IMR-90 (cell line): Measurements from ENCODE around the gene EPHB1. TPM values are rescaled to one million over a fixed set of nuclear protein-coding genes. Genes with fewer than 3 reads are reported as not detected.

ENCODE experiments used
- ATAC-seq: fragments of 200-7000 bp; cut with Tn5 transposase; 2 replicates; pipeline ENCODE4 v1.9.1; 2020; ENCODE audit warnings: low read depth, mild to moderate bottlenecking, moderate library complexity
- BruUV-seq: library from RNA; stranded (reverse); fragments of 400-500 nt; replicated peaks from 2 replicates; lab custom pipeline; 2021; lab: Mats Ljungman, UMichigan
- CTCF ChIA-PET: fragments of 300-600 bp; formaldehyde crosslinking; extraction: SDS; loops from one replicate; lab custom pipeline; 2021; ENCODE audit warnings: antibody characterized with exemption; lab: Yijun Ruan, JAX
- POLR2A ChIA-PET: fragments of 300-600 bp; sonication (Branson Sonifier 250); formaldehyde crosslinking; loops from one replicate; lab custom pipeline; 2022; ENCODE audit warnings: antibody characterized with exemption; ENCODE audit not compliant: unreplicated experiment; lab: Charles Lee
- DNase-seq: peaks from one replicate; pipeline ENCODE4 v3.0.0; 2013
- H2AFZ ChIP-seq: replicated peaks from 2 replicates; pipeline ENCODE3; 2013; ENCODE audit warnings: low read length, mild to moderate bottlenecking; ENCODE audit not compliant: poor library complexity
- H2AK5ac ChIP-seq: 2 replicates; pipeline ENCODE4 v1.6.1; 2013; ENCODE audit warnings: low read depth, low read length, inconsistent platforms
- H2AK9ac ChIP-seq: replicated peaks from 2 replicates; pipeline ENCODE3; 2013; ENCODE audit warnings: mild to moderate bottlenecking, low read depth, low read length, moderate library complexity; ENCODE audit not compliant: poor library complexity
- H2BK120ac ChIP-seq: 2 replicates; pipeline ENCODE4 v1.6.1; 2013; ENCODE audit warnings: low read depth, low read length, inconsistent platforms
- H2BK15ac ChIP-seq: 3 replicates; pipeline ENCODE4 v1.6.1; 2013; ENCODE audit warnings: low read depth, low read length, inconsistent platforms
- H2BK20ac ChIP-seq: 2 replicates; pipeline ENCODE4 v1.6.1; 2013; ENCODE audit warnings: low read depth, mild to moderate bottlenecking, inconsistent platforms, low read length, moderate library complexity
- H2BK5ac ChIP-seq: 2 replicates; pipeline ENCODE4 v1.6.1; 2013; ENCODE audit warnings: mild to moderate bottlenecking, low read depth, low read length, inconsistent platforms; ENCODE audit not compliant: poor library complexity, severe bottlenecking
- H3K14ac ChIP-seq: replicated peaks from 2 replicates; pipeline ENCODE4 v1.6.1; 2013; ENCODE audit warnings: low read depth, low read length, inconsistent platforms
- H3K18ac ChIP-seq: 2 replicates; pipeline ENCODE4 v1.6.1; 2013; ENCODE audit warnings: low read depth, low read length, control low read depth
- H3K23ac ChIP-seq: 2 replicates; pipeline ENCODE4 v1.6.1; 2013; ENCODE audit warnings: low read depth, low read length, inconsistent platforms
- H3K27ac ChIP-seq: 2 replicates; pipeline ENCODE4 v1.5.1; 2013; ENCODE audit warnings: mild to moderate bottlenecking, control low read depth, low read length; ENCODE audit not compliant: insufficient read depth
- H3K27me3 ChIP-seq: 2 replicates; pipeline ENCODE4 v1.6.1; 2013; ENCODE audit warnings: low read length; ENCODE audit not compliant: control insufficient read depth, insufficient read depth
- H3K36me3 ChIP-seq: 2 replicates; pipeline ENCODE4 v1.6.1; 2013; ENCODE audit warnings: low read length, mixed read lengths; ENCODE audit not compliant: control insufficient read depth, insufficient read depth
- H3K4ac ChIP-seq: 2 replicates; pipeline ENCODE4 v1.6.1; 2013; ENCODE audit warnings: low read depth, low read length, inconsistent platforms
- H3K4me1 ChIP-seq: 2 replicates; pipeline ENCODE4 v1.6.1; 2013; ENCODE audit warnings: low read length, mixed read lengths; ENCODE audit not compliant: control insufficient read depth, insufficient read depth
- H3K4me2 ChIP-seq: 2 replicates; pipeline ENCODE4 v1.6.1; 2013; ENCODE audit warnings: low read depth, mild to moderate bottlenecking, control low read depth, low read length, moderate library complexity
- H3K4me3 ChIP-seq: 2 replicates; pipeline ENCODE4 v1.5.1; 2013; ENCODE audit warnings: low read depth, mild to moderate bottlenecking, control low read depth, low read length, moderate library complexity; ENCODE audit not compliant: insufficient read depth
- H3K56ac ChIP-seq: 2 replicates; pipeline ENCODE4 v1.6.1; 2013; ENCODE audit warnings: low read length, inconsistent platforms; ENCODE audit not compliant: insufficient read depth; ENCODE audit errors: extremely low read depth
- H3K79me1 ChIP-seq, 2 experiments: 2 replicates each; pipeline ENCODE4 v1.6.1; 2013; ENCODE audit warnings: low read length in 2 of 2, inconsistent platforms in 1 of 2, low read depth in 1 of 2
- H3K9ac ChIP-seq: 2 replicates; pipeline ENCODE4 v1.6.1; 2013; ENCODE audit warnings: low read depth, low read length, control low read depth
- H3K9me1 ChIP-seq: 2 replicates; pipeline ENCODE4 v1.6.1; 2013; ENCODE audit warnings: low read length, inconsistent platforms; ENCODE audit not compliant: insufficient read depth
- H3K9me3 ChIP-seq: 2 replicates; pipeline ENCODE4 v1.6.1; 2013; ENCODE audit warnings: low read length; ENCODE audit not compliant: control insufficient read depth, insufficient read depth
- H4K20me1 ChIP-seq: 2 replicates; pipeline ENCODE4 v1.6.1; 2013; ENCODE audit warnings: low read length, inconsistent platforms; ENCODE audit not compliant: insufficient read depth
- H4K5ac ChIP-seq: 2 replicates; pipeline ENCODE4 v1.6.1; 2013; ENCODE audit warnings: mild to moderate bottlenecking, low read depth, low read length, control low read depth
- H4K8ac ChIP-seq, 2 experiments: 2 replicates each; pipeline ENCODE4 v1.6.1; 2013; ENCODE audit warnings: low read depth in 2 of 2, low read length in 2 of 2, control low read depth in 1 of 2, inconsistent platforms in 1 of 2
- H4K91ac ChIP-seq: 2 replicates; pipeline ENCODE4 v1.6.1; 2013; ENCODE audit warnings: low read depth, low read length, inconsistent platforms; ENCODE audit not compliant: insufficient read depth
- BHLHE40 ChIP-seq: fragments of 150-350 bp; IDR thresholded peaks from 2 replicates; pipeline ENCODE4 v1.6.1; 2016; ENCODE audit warnings: mild to moderate bottlenecking, low read depth, low read length
- CHD1 ChIP-seq: IDR thresholded peaks from 2 replicates; pipeline ENCODE4 v1.6.1; 2012; ENCODE audit warnings: low read depth, low read length, improper control_type of control experiment
- FOS ChIP-seq: fragments of 150-350 bp; IDR thresholded peaks from 2 replicates; pipeline ENCODE4 v1.6.1; 2016; ENCODE audit warnings: low read depth, low read length
- MAFK ChIP-seq: IDR thresholded peaks from 2 replicates; pipeline ENCODE4 v1.6.1; 2012; ENCODE audit warnings: low read depth, low read length, improper control_type of control experiment
- MAZ ChIP-seq: IDR thresholded peaks from 2 replicates; pipeline ENCODE4 v1.6.1; 2012; ENCODE audit warnings: low read depth, mild to moderate bottlenecking, low read length, improper control_type of control experiment, moderate library complexity, borderline replicate concordance
- MXI1 ChIP-seq: IDR thresholded peaks from 2 replicates; pipeline ENCODE4 v1.6.1; 2012; ENCODE audit warnings: low read depth, mild to moderate bottlenecking, low read length, moderate library complexity, borderline replicate concordance
- NFE2L2 ChIP-seq: fragments of 150-350 bp; IDR thresholded peaks from 2 replicates; pipeline ENCODE4 v1.6.1; 2016; ENCODE audit warnings: low read depth, mild to moderate bottlenecking, low read length
- POLR2A ChIP-seq: IDR thresholded peaks from 2 replicates; pipeline ENCODE4 v1.6.1; 2012; ENCODE audit warnings: mild to moderate bottlenecking, low read depth, low read length
- RAD21 ChIP-seq: IDR thresholded peaks from 2 replicates; pipeline ENCODE4 v1.6.1; 2012; ENCODE audit warnings: low read length, improper control_type of control experiment
- SMC3 ChIP-seq: fragments of 150-350 bp; IDR thresholded peaks from 2 replicates; pipeline ENCODE4 v1.6.1; 2016; ENCODE audit warnings: low read depth, mild to moderate bottlenecking, antibody characterized with exemption, low read length, moderate library complexity
- WGBS, 2 experiments: methylation state at CpG; one replicate each; pipeline versions ENCODE4 v1.1.5 to v1.1.7; 2013; ENCODE audit warnings: missing lambda C conversion rate in 2 of 2; ENCODE audit not compliant: insufficient read length in 1 of 2; ENCODE audit errors: extremely low coverage in 2 of 2; 5-methylcytosine and 5-hydroxymethylcytosine counted together
- dilution Hi-C: fragments of 300-500 bp; cut with HindIII; formaldehyde crosslinking; loops from one replicate; pipeline ENCODE4 v1.14.3; 2018; ENCODE audit warnings: low sequenced_read_pairs; ENCODE audit not compliant: unreplicated experiment
- in situ Hi-C: fragments of 300-500 bp; cut with MboI; formaldehyde crosslinking; loops from 3 replicates; pipeline ENCODE4 v1.14.3; 2019; ENCODE audit warnings: low sequenced_read_pairs, inconsistent platforms, mixed read lengths
- intact Hi-C: fragments of 100-400 bp; cut with micrococcal nuclease; formaldehyde crosslinking; loops from 2 replicates; pipeline ENCODE4 v1.10.0; 2022
- polyA plus RNA-seq, 3 experiments: library from polyadenylated mRNA; depleted of rRNA; stranded (reverse); fragments of >200 nt; gene quantifications; 2 replicates each; pipeline ENCODE4 v1.2.3, GENCODE V29; 2012; ENCODE audit warnings: low replicate concordance in 1 of 3
- total RNA-seq: library from RNA; depleted of rRNA; stranded (reverse); fragments of >200 nt; gene quantifications from 2 replicates; pipeline ENCODE4 v1.2.3, GENCODE V29; 2012
- TF ChIP-seq, protein P1 (sequence below): conservative IDR thresholded peaks from 2 replicates; pipeline ENCODE4 v1.5.1; 2012; ENCODE audit warnings: mild to moderate bottlenecking, low read depth, low read length, improper control_type of control experiment
- TF ChIP-seq, protein P2 (sequence below): fragments of 150-350 bp; IDR thresholded peaks from 2 replicates; pipeline ENCODE4 v1.6.1; 2016; ENCODE audit warnings: low read depth, mild to moderate bottlenecking, low read length, moderate library complexity, borderline replicate concordance
- TF ChIP-seq, protein P3 (sequence below): fragments of 150-350 bp; IDR thresholded peaks from 2 replicates; pipeline ENCODE4 v1.6.1; 2017; ENCODE audit warnings: mild to moderate bottlenecking, antibody characterized with exemption, low read length, low read depth

The EPHB1 gene
- total and polyA plus RNA-seq, 2 of the 4 experiments (the other 2 are of a cell fraction): 0.17 to 0.36 TPM

DNA sequence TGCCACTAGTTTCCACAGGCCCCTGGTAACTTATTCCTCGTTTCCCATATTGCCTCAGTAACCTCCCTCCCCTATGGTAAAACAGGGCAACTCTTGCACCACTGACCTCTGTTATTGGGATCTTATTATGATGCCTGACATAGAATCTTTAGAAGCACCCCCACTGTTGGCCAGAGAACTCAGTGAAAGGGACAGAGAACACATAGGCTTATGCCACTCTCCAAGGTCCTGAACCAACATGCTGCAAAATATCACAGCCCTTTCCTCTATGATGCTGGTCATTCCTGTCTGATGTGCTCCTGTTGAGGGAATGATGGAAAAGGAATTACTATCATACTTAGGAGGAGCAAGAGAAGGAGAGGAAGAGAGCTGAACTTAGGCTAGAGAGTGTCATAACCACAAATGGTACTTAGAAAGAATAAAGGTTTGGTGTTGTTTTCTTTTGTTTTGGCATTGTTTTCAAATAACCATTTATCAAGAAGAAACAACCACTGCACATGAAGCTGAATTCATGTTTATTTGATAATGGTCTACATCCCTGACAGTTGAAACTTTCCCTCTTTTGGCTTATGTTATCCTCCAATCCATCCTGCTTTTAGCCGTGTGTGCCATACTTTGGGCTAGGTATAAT, 330.2 kb downstream of the EPHB1 start:
- Histone ChIP-seq H3K4ac (no peak overlapping the region), H3K79me1 (no peaks in the 10 kb centered on the region), H3K9me3 (no peaks in the 10 kb centered on the region; the same call in 1 of the 2 replicates), H3K4me1 (no peaks in the 10 kb centered on the region), H3K36me3 (no peaks in the 10 kb centered on the region), H4K91ac (no peak overlapping the region), H4K8ac (no peak overlapping the region), H2AK9ac (no peak overlapping the region), H2BK120ac (no peak overlapping the region), H2AK5ac (no peak overlapping the region), H3K14ac (no peak overlapping the region), H2BK15ac (no peak overlapping the region), H2BK20ac (no peak overlapping the region), H3K9ac (no peak overlapping the region), H3K23ac (no peak overlapping the region), H3K4me2 (no peak overlapping the region), H3K4me3 (no peak overlapping the region), H3K9me1 (no peaks in the 10 kb centered on the region), H3K27ac (no peak overlapping the region), H3K56ac (no peak overlapping the region), H4K20me1 (no peaks in the 10 kb centered on the region), H2BK5ac (no peak overlapping the region), H4K5ac (no peak overlapping the region), H3K18ac (no peak overlapping the region), H3K27me3 (no peaks in the 10 kb centered on the region), H2AFZ (no peak overlapping the region)
- intact Hi-C loops: no loop called here
- ChIA-PET CTCF (interaction anchor here (0.6 kb wide), 1 partner anchor 10 kb away, joined by 3 read pairs; no protein-coding TSS in a partner anchor), POLR2A (no interaction called here)
- no TSS peak for BruUV-seq
- in situ Hi-C loops: no loop called here
- DNase-seq: peak; percentile 27
- TF ChIP-seq POLR2A (no peak), MAZ (no peak), NFE2L2 (no peak), FOS (no peak), MAFK (no peak), SMC3 (no peak), MXI1 (no peak), CHD1 (no peak), BHLHE40 (no peak), RAD21 (no peak)
- TF ChIP-seq, protein P1, sequence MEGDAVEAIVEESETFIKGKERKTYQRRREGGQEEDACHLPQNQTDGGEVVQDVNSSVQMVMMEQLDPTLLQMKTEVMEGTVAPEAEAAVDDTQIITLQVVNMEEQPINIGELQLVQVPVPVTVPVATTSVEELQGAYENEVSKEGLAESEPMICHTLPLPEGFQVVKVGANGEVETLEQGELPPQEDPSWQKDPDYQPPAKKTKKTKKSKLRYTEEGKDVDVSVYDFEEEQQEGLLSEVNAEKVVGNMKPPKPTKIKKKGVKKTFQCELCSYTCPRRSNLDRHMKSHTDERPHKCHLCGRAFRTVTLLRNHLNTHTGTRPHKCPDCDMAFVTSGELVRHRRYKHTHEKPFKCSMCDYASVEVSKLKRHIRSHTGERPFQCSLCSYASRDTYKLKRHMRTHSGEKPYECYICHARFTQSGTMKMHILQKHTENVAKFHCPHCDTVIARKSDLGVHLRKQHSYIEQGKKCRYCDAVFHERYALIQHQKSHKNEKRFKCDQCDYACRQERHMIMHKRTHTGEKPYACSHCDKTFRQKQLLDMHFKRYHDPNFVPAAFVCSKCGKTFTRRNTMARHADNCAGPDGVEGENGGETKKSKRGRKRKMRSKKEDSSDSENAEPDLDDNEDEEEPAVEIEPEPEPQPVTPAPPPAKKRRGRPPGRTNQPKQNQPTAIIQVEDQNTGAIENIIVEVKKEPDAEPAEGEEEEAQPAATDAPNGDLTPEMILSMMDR: no peak
- TF ChIP-seq, protein P2, sequence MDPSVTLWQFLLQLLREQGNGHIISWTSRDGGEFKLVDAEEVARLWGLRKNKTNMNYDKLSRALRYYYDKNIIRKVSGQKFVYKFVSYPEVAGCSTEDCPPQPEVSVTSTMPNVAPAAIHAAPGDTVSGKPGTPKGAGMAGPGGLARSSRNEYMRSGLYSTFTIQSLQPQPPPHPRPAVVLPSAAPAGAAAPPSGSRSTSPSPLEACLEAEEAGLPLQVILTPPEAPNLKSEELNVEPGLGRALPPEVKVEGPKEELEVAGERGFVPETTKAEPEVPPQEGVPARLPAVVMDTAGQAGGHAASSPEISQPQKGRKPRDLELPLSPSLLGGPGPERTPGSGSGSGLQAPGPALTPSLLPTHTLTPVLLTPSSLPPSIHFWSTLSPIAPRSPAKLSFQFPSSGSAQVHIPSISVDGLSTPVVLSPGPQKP: no peak
- TF ChIP-seq, protein P3, sequence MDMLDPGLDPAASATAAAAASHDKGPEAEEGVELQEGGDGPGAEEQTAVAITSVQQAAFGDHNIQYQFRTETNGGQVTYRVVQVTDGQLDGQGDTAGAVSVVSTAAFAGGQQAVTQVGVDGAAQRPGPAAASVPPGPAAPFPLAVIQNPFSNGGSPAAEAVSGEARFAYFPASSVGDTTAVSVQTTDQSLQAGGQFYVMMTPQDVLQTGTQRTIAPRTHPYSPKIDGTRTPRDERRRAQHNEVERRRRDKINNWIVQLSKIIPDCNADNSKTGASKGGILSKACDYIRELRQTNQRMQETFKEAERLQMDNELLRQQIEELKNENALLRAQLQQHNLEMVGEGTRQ: no peak
- dilution Hi-C loops: no loop called here
- ATAC-seq: 0 out of 2 replicates have a peak, but pooled peaks have one; percentile 44
- 67% methylated on average over 1 of the region's 2 CpGs; no CpG with 5 or more reads in 1 of the 2 experiments for WGBS, 2 experiments
